ENCODE results near the gene POLR2L.

POLR2L gene

DNA sequence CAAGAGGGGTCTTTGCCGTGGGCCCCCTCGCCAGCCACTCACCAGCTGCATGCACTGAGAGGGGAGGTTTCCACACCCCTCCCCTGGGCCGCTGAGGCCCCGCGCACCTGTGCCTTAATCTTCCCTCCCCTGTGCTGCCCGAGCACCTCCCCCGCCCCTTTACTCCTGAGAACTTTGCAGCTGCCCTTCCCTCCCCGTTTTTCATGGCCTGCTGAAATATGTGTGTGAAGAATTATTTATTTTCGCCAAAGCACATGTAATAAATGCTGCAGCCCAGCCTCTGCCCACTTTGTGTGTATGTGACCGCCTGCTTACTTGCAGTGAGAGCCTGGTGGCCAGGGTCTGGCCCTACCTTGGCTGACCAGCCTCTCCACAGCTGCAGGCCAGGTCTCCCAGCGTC lies 17.4 kb downstream of the POLR2L start:
- DNase-seq: no peak

DNA sequence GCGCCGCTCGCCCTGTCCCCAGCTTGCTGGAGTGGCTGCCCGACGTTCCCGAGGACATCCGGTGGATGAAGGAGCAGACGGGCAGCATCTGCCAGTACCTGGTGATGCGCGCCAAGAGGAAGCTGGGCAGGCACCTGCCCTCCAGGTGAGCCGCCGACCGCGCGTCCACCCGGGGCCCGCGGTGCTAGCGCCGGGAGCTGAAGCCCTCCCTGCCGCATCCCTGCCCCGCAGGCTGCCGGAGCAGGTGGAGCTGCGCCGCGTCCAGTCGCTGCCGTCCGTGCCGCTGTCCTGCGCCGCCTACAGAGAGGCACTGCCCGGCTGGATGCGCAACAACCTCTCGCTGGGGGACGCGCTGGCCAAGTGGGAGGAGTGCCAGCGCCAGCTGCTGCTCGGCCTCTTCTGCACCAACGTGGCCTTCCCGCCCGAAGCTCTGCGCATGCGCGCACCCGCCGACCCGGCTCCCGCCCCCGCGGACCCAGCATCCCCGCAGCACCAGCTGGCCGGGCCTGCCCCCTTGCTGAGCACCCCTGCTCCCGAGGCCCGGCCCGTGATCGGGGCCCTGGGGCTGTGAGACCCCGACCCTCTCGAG lies 17.9 kb downstream of the POLR2L start:
- no peak for DNase-seq

DNA sequence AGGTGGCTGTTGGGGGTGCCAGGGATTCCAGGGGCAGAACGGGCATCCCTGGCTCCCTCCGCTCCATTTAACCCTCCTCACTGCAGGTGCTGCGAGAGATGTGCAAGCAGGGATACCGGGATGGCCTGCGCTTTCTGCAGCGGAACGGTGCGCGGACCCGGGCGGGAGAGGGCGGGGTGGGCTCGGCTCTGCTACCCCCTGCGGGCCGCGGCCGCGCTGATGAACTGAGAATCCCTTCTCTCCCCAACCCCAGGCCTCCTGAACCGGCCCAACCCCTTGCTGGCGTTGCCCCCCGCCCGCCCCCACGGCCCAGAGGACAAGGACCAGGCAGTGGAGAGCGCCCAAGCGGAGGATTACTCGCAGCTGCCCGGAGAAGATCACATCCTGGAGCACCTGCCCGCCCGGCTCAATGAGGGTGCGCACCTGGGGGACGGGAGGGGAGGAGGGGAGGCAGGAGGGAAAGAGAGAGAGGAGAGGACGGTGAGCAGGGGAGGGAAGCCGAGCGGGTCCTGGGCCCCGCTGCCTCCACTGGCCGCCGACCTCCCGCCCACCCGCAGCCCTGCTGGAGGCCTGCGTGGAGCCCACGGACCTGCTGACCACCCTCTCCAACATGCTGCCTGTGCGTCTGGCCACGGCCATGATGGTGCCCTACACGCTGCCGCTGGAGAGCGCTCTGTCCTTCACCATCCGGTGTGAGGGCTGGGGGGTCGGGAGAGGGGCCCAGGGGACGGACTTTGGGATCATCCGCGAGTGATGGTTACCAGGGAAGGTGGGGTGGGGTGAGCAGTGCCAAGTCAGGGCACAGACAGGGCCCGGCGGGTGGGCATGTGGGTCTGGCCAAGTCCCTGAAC lies 18.7 kb downstream of the POLR2L start:
- DNase-seq: no peak

DNA sequence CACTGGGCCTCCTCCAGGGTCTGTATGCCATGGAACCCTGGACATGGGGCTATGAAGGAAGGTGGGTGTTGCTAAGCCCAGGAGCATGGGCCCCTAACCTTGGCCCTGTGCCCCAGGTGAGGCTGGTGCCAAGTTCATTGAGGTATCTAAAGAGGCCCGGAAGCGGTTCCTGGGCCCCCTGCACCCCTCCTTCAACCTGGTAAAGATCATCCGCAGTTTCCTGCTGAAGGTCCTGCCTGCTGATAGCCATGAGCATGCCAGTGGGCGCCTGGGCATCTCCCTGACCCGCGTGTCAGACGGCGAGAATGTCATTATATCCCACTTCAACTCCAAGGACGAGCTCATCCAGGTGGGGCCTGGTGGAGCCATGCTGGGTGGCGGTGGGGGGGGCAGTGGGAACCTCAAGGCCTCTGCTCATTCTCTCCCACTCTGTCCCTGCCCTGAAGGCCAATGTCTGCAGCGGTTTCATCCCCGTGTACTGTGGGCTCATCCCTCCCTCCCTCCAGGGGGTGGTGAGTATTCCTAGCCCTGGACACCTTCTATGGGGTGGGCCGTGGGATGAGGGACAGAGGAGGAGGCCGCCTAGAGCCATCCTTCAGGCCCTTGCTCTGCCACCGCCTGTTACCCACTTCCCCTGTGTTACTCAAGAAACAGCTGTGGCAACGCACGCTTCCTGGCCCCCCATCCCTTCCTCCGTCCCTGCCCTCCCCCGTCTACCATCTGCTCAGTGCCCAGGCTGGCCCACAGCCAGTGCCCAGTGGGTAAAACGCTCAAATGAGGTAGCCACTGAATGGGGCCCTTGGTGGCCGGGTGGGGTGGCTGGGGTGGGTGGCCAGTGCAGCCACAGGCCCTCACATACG lies 20.6 kb downstream of the POLR2L start:
- no peak for DNase-seq

DNA sequence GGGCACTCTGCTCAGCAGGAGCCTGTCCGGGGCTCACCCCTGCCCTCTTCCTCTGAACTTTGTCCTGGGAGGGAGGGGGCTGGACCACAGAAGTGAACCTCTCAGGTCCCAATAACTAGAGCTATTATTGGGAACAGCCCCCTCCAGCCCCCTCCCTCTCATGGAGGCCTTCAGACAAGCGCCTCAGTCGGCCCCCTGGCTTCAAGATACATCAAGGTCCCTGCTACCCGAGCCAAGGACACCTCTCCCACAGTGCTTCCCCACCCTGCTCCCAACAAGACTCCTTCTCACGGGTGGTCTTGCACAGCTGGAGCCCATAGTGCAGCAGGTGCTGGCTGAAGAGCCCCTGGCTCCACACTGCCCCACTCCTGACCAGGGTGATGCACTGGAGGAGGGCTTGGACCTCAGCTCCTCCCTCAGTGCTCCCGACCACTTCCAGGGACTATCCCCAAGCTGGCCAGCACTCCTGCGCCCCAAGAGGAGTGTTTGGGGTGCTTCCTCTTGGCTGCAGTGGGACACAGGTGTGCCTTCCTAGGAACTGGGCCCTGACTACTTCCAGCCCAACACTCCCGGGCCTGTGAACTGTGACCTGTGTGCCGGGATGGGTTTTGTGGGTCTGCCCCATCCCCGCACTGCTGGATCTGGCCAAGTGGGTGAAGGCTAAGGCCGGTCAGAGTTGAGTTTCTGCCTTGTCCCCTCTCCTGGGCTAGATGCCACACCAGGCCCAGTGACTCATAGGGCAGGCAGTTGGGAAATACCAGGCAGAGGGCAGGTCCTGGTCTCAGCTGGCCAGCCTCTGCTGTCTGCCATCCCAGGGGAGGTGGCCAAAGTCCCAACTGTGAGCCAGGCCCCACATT lies 21.4 kb downstream of the POLR2L start:
- DNase-seq: no peak

DNA sequence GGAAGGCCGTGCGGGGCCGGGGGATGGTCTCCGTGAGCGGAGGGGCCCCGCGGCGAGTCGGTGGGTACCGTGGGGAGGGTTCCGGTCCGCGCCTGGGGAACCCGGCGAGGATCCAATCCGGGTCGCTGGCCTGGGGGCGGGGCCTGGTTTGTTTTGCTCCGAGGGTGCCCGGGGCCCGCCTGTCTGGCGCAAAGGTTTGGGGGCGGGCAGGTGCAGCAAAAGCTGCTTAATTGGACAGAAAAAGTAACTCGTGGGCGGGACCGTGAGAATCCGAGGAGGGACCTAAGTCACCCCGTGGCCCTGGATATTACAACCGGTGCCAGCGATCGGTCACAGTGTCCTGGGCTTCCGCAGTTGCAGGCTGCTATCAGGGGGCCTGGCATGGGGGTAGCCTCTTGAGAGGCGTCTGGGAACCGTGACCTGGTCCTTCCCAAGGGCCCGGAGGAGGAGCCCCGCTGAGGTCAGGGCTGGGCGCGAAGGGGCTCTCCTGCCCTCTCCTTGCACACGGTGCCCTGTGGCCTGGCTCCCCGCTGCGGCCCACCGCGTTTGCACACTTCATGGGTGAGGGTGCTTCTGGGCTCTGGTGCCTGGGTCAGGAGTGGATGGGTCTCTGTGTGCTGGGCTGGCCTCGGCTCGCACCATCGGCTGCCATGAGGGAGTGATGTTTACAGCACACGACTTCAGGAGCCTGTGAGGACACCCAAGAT lies 22.2 kb downstream of the POLR2L start:
- DNase-seq: peak; percentile 93

DNA sequence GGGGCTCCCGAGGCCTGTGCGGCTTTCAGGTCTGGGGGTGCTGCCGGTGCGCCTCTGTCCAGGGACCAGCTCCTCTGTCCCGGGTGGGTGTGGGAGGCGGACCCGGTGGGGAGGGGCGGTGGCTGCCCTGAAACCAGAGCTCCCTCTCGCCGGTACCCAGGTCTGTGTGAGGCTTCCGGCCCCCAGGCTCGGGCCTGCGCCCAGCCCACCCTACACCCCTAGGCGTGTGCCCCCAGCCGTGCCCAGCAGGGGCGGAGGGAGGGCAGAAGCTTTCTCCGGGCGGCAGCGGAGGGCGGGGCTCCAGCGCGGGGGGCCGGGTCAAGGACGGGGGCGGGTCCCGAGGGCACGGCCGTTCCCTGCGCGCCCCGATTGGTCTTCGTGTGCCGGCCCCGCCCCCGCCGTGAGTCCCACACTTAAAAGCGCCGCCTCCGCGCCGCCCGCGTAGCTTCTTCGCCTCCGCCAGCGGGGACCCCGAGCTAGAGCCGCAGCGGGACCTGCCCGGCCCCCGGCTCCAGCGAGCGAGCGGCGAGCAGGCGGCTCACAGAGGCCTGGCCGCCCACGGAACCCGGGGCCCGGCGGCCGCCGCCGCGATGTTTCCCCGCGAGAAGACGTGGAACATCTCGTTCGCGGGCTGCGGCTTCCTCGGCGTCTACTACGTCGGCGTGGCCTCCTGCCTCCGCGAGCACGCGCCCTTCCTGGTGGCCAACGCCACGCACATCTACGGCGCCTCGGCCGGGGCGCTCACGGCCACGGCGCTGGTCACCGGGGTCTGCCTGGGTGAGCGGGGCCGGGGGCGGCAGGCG lies 23.0 kb downstream of the POLR2L start:
- DNase-seq: peak; percentile 86

DNA sequence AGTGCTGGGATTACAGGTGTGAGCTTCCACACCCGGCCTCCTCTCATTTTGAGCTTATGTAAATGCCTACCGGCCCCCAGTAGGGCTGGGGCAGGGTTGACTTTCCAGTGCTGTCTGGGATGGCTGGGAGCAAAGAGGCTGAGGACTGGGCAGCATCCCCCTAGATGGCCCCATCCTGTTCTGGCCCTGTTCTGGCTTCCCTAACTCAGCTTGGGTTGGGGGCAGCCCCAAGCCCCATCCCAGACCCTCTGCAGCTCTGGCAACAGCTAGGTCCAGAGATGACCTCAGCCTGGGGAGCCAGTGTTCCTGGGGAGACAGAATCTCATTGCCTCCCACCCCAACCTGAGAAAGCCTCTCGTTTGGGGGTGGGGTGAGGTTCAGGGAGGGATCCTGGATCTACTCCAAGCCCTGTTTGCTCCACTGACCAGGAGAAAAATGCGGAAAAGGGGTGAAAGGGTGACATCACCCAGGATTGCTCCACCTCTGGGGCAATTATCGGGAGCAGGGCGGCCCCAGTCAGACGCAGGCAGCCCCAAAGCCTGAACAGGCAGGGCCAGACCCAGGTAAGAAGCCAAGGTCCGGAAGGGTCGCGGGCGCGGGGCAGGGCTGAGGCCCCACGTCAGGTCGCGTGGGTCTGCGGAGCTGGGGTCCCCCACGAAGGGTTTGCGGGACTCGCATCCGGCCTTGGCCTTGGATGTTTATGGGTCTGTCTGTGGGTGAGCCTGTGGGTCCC lies 23.8 kb downstream of the POLR2L start, which contains the start of gene PNPLA2:
PNPLA2 (plus strand) TSS at position 519 of the 733 bp plus-strand sequence. CDS start 805 bp downstream, outside the sequence.
- no peak for DNase-seq

DNA sequence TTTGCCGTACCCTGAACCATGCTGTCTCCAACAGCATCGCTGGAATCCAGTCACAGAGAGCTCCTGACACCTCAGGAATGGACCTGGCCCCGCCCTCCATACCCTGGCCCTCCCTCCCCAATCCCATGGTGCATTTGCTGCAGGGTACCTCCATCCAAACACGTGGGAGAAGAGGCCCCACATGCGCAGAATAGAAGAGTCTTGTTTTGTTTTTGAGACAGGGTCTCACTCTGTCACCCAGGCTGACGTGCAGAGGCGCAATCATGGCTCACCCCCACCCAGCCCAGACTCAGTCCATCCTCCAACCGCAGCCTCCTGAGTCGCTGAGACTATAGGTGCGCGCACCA lies 25.9 kb downstream of the POLR2L start:
- DNase-seq: no peak

DNA sequence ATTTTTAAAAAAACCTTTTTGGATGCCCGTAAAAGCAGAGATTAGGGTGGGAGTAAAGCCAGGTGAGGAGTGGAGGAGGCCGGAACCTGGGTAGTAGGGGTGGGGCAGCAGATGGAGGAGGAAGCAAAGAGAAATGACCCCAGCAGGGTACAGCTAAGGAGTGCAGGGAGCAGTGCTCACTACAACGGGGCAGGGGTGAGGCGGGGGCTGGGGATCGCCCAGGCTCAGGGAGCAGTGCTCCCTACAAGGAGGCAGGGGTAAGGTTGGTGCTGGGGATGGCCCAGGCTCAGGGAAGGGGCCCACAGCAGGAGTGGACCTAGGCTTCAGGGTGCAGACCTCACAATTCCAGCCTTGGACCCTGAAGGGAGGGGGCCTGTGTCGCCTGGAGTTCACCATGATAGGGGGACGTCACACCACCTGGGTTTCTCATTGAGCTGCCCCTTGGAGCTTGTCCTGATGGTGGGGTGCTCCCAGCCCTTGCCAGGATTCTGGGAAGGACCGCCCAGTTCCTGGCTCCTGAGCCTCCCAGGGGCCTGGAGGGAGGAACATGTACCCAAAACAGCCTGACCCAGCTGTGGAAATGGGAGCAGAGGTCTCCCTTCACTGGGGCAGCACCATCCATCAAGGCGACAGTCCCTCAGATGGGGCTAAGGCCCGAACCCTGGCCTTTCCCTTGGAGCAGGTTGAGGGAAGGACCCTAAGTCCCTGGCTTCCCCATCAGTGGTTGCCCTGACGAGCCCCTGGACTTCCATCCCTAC lies 26.5 kb downstream of the POLR2L start:
- DNase-seq: no peak

DNA sequence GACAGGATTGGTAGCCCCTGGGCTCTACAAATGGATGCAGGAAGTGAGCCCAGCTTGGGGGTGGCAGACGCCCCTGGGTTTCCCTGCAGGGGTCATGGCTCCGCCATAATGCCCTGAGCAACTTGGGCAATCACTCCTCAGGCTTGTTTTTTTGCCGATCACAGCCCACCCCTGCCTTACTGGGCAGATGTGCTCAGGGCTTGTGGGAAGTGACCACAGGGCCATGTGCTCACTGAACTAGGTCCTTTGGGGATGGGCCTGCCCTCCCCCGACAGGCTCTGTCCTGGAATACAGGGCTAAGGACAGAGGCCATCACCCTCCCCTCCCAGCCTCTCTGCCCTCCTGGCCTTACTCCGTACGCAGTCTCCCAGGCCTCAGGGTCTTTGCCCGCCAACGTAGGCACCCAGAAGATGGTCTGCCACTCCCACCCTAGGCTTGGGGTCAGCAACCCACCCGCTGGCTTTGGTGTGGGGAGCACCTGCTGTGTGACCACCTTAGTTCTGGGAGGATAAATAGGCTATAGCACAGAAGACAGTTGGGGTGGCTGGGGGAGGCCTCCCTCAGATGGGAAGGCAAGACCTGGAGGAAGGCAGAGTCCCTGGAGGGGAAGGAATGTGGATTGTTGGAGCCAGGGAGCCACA lies 28.8 kb downstream of the POLR2L start:
- no peak for DNase-seq

DNA sequence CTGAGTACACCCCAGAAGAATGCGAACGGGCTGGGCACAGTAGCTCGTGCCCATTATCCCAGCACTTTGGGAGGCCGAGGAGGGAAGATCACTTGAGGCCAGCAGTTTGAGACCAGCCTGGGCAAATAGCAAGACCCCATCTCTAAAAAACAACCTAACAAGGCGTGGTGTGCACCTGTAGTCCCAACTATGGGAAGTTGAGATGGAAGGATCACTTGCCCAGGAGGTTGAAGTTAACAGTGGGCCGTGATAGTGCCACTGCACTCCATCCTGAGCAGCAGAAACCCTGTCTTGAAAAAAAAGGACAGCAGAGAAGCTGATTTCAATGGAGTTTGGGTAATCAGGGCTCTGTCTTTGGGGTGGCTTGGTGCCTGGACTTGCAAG lies 29.3 kb downstream of the POLR2L start:
- DNase-seq: no peak

DNA sequence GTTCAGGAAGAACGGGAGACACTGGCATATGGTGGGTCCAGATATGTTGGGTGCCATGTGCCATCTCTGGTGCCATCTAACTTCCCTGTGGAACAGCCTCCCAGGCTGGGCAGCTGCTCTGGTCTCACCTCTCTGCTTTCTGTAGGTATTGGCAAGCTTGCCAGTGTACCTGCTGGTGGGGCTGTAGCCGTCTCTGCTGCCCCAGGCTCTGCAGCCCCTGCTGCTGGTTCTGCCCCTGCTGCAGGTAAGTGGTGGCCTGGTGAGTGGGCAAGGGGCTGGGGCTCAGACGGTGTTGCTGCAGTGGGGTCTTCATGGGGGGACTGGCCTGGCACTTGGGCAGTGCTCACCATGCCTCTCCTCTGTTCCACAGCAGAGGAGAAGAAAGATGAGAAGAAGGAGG lies 29.9 kb downstream of the POLR2L start:
- no peak for DNase-seq

DNA sequence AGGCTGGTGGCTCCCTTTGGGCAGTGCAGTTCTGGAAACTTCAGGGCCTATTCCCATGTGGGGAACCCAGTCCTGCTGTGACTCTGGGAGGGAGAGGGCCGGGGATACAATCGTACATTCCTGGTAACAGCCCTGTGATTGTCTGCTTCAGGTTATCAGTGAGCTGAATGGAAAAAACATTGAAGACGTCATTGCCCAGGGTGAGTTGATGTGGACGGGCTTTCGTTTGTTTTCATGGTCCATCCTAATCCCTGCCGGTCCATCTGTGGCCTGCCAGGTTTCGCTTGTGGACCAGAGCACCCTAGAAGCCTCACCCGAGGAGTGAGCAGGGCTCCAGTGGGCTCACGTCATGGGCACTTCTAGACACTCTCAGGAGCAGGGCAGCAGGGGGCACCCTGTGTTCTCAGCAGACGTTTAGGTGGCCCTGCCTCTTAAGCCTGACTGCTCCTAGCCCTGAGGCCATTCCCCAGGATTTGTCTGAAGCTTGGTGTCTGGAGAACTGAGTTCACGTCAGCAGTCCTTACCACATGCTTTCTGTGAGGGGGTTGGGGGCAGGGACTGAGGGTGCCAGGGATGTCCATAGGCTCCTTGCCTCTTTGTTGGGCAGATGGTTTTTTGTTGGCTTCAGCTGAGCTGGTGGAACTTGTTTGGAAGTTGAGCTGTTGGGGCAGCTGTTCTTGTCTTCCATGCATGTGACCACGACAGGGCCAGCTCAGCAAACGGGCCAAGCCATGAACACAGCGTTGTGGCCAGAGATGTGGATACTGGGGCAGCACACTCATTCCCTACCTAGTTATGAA lies 30.7 kb downstream of the POLR2L start:
- DNase-seq: no peak

DNA sequence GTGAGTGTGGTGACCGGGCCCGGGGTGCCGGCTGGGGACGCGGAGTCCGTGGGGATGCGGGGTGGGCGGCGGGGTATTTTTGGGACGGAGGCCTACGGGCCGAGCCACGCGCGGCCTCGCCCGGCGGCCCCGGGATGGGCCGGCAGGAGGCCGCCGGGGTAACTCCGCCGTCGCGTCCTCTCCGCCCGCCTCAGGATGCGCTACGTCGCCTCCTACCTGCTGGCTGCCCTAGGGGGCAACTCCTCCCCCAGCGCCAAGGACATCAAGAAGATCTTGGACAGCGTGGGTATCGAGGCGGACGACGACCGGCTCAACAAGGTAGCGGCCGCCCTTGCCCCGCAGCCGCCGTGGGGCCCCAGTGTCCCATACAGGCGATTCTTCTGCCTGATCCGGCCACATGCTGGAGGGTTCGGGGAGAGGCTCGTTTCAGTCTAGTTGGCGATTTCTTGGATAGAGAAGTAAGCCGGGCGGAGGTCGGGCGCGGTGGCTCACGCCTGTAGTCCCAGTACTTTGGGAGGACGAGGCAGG lies 32.2 kb downstream of the POLR2L start:
- DNase-seq: no peak

DNA sequence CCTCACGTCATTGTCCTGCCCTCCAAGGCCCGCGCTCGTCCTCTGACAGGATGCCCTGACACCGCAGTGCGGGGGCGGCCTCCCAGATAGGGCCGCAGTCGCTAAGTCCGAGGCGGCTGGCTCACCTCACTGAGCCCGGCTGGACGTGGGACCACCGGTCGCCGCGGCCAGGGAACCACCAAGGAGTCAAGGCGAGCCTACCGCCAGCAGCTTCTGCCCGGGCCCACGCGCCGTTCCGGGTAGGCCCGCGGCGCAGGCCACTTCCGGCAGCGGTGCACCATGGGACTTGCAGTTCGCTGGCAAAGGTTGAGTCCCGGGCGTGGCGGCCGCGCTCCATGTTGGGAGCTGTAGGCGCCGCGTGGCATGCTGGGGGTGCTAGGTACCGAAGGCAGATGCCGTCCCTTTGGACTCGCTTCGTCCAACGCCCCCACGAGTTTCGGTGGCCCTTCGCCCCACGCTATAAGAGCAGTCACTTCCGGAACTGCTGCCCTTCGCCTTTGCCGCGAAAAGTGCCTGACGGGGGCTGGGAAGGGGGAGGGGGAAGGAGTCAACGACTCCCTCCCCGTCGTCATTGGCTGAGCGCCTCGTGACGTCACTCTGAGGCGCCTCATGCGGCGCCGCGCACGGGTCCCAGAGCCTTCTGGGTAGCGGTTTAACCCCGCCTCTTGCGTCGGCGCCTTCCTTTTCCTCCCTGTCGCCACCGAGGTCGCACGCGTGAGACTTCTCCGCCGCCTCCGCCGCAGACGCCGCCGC lies 32.9 kb downstream of the POLR2L start, which contains the start of gene RPLP2:
RPLP2 (plus strand) TSS at position 681 of the 753 bp plus-strand sequence. CDS start 268 bp downstream, outside the sequence.
- peak; percentile 95 for DNase-seq
